GM12878 (cell line): Measurements from ENCODE around the gene DHX38. TPM values are rescaled to one million over a fixed set of nuclear protein-coding genes. Genes with fewer than 3 reads are reported as not detected.

Experiments
- ATAC-seq: fragments of 200-7000 bp; cut with Tn5 transposase; 3 replicates; pipeline ENCODE4 v1.9.1; 2020; ENCODE audit warnings: mild to moderate bottlenecking, moderate library complexity
- BruUV-seq: library from RNA; stranded (reverse); fragments of 400-500 nt; replicated peaks from 2 replicates; lab custom pipeline; 2021; lab: Mats Ljungman, UMichigan
- CTCF ChIA-PET: fragments of 300-600 bp; sonication (Branson Sonifier 250); formaldehyde crosslinking; extraction: SDS; loops from one replicate; lab custom pipeline; 2021; ENCODE audit warnings: inconsistent platforms; lab: Yijun Ruan, JAX
- POLR2A ChIA-PET: fragments of 350-600 bp; formaldehyde crosslinking; extraction: SDS; loops from one replicate; lab custom pipeline; 2021; ENCODE audit warnings: inconsistent platforms; lab: Charles Lee
- RAD21 ChIA-PET: fragments of 300-600 bp; sonication (Branson Sonifier 250); formaldehyde crosslinking; loops from one replicate; lab custom pipeline; 2023; ENCODE audit warnings: antibody characterized with exemption; ENCODE audit not compliant: unreplicated experiment; lab: Charles Lee
- SMC1A ChIA-PET: fragments of 300-600 bp; sonication (Branson Sonifier 250); formaldehyde crosslinking; loops from one replicate; lab custom pipeline; 2023; ENCODE audit not compliant: unreplicated experiment, uncharacterized antibody; lab: Charles Lee
- DNase-seq: peaks from one replicate; pipeline ENCODE4 v3.0.0-alpha.2; 2011; ENCODE audit warnings: low read depth, low spot score
- FAIRE-seq: peaks from 3 replicates; lab custom pipeline; 2011; peaks lifted over from hg19 to GRCh38; lab: Jason Lieb, UNC
- H2AFZ ChIP-seq: 2 replicates; pipeline ENCODE4 v1.6.0; 2011; ENCODE audit warnings: low read depth, low read length, control low read depth; ENCODE audit not compliant: control insufficient read depth
- H3K27ac ChIP-seq: 2 replicates; pipeline ENCODE4 v1.5.1; 2011; ENCODE audit warnings: control low read depth; ENCODE audit not compliant: control insufficient read depth, insufficient read depth
- H3K27me3 ChIP-seq, 2 experiments: replicated peaks in 1 of 2; 2 replicates each; pipeline versions ENCODE4 v1.6.0 to v1.6.1; 2011; ENCODE audit warnings: low read length in 1 of 2; ENCODE audit not compliant: control insufficient read depth in 2 of 2, insufficient read depth in 2 of 2
- H3K36me3 ChIP-seq, 2 experiments: 2 replicates each; pipeline ENCODE4 v1.5.1; 2011; ENCODE audit warnings: low read length in 1 of 2; ENCODE audit not compliant: control insufficient read depth in 2 of 2, insufficient read depth in 2 of 2
- H3K4me1 ChIP-seq: 2 replicates; pipeline ENCODE4 v1.6.1; 2011; ENCODE audit warnings: mild to moderate bottlenecking, low read length, moderate library complexity, mixed read lengths; ENCODE audit not compliant: control insufficient read depth, insufficient read depth
- H3K4me2 ChIP-seq: 2 replicates; pipeline ENCODE4 v1.6.0; 2011; ENCODE audit warnings: control low read depth; ENCODE audit not compliant: control insufficient read depth, insufficient read depth
- H3K4me3 ChIP-seq: fragments of 200-600 bp; sonication (generic); 2 replicates; pipeline ENCODE4 v1.5.1; 2016
- H3K79me2 ChIP-seq: 2 replicates; pipeline ENCODE4 v1.6.0; 2011; ENCODE audit warnings: low read length; ENCODE audit not compliant: control insufficient read depth, insufficient read depth
- H3K9ac ChIP-seq: 2 replicates; pipeline ENCODE4 v1.8.0; 2011; ENCODE audit warnings: low read length, control low read depth, mixed read lengths; ENCODE audit not compliant: control insufficient read depth, insufficient read depth
- H3K9me3 ChIP-seq: replicated peaks from 3 replicates; pipeline ENCODE4 v1.5.1; 2011; ENCODE audit warnings: mild to moderate bottlenecking, low read length; ENCODE audit not compliant: control insufficient read depth, insufficient read depth
- H4K20me1 ChIP-seq: 2 replicates; pipeline ENCODE4 v1.6.0; 2011; ENCODE audit not compliant: control insufficient read depth, insufficient read depth
- CUX1 ChIP-seq: IDR thresholded peaks from 2 replicates; pipeline ENCODE4 v1.6.1; 2012; ENCODE audit warnings: improper control_type of control experiment, low read depth, low read length; ENCODE audit not compliant: insufficient replicate concordance
- ELK1 ChIP-seq: IDR thresholded peaks from 2 replicates; pipeline ENCODE4 v1.6.1; 2012; ENCODE audit warnings: low read depth, low read length, improper control_type of control experiment
- IRF4 ChIP-seq: IDR thresholded peaks from 2 replicates; pipeline ENCODE4 v1.6.1; 2011; ENCODE audit warnings: low read depth, low read length
- JUND ChIP-seq: IDR thresholded peaks from 2 replicates; pipeline ENCODE4 v1.6.1; 2012; ENCODE audit warnings: low read depth, mild to moderate bottlenecking, low read length, improper control_type of control experiment, moderate library complexity
- NFXL1 ChIP-seq: fragments of 450-650 bp; IDR thresholded peaks from 2 replicates; pipeline ENCODE4 v1.6.1; 2017; ENCODE audit warnings: antibody characterized with exemption, mild to moderate bottlenecking, borderline replicate concordance
- POU2F2 ChIP-seq: IDR thresholded peaks from 3 replicates; pipeline ENCODE4 v1.6.1; 2011; ENCODE audit warnings: low read depth, mild to moderate bottlenecking, low read length, borderline replicate concordance
- RELA ChIP-seq: fragments of 450-650 bp; IDR thresholded peaks from 2 replicates; pipeline ENCODE4 v1.8.0; 2014; ENCODE audit warnings: borderline replicate concordance; ENCODE audit not compliant: partially characterized antibody
- RFX5 ChIP-seq: IDR thresholded peaks from 2 replicates; pipeline ENCODE4 v1.6.1; 2011; ENCODE audit warnings: low read depth, low read length, improper control_type of control experiment
- SREBF2 ChIP-seq: IDR thresholded peaks from 2 replicates; pipeline ENCODE4 v1.6.1; 2012; ENCODE audit warnings: mild to moderate bottlenecking, low read length
- YBX1 ChIP-seq: fragments of 450-650 bp; IDR thresholded peaks from 2 replicates; pipeline ENCODE4 v1.6.1; 2016; ENCODE audit warnings: antibody characterized with exemption
- ZZZ3 ChIP-seq: IDR thresholded peaks from 2 replicates; pipeline ENCODE4 v1.6.1; 2011; ENCODE audit warnings: low read depth; ENCODE audit not compliant: control insufficient read depth, insufficient read length
- WGBS: methylation state at CpG from one replicate; pipeline ENCODE4 v1.1.6; 2016; ENCODE audit warnings: low lambda C conversion rate; ENCODE audit not compliant: insufficient replicate concordance, insufficient coverage; ENCODE audit errors: missing lambda C conversion rate; 5-methylcytosine and 5-hydroxymethylcytosine counted together
- in situ Hi-C: fragments of 300-500 bp; cut with MboI; formaldehyde crosslinking; loops from 9 replicates; pipeline ENCODE4 v1.14.3; 2018; ENCODE audit warnings: mixed read lengths
- intact Hi-C: fragments of 100-400 bp; cut with micrococcal nuclease; formaldehyde crosslinking; loops from one replicate; pipeline ENCODE4 v1.14.2; 2022; ENCODE audit not compliant: unreplicated experiment
- polyA plus RNA-seq, 11 experiments: library from polyadenylated mRNA; depleted of rRNA in 4 of 11; unstranded in 6 of 11; stranded (reverse) in 5 of 11; fragments of >200 nt; fragmentation: Nextera tagmentation in 4 of 11; fragmentation: Illumina TruSeq in 1 of 11; extraction: Ambion mirVana in 4 of 11; extraction: Trizol in 1 of 11; gene quantifications; 1 replicate in 1 of 11; 2 replicates in 10 of 11; pipeline versions ENCODE4 v1.2.1 to v1.2.3, GENCODE V29; 2011 to 2016; ENCODE audit warnings: inconsistent platforms in 2 of 11, missing spikeins in 2 of 11, low read depth in 1 of 11
- total RNA-seq, 4 experiments: library from RNA; depleted of rRNA in 3 of 4; stranded (reverse); fragments of >200 nt in 3 of 4; fragmentation: Illumina TruSeq in 1 of 4; extraction: Trizol in 1 of 4; gene quantifications; 2 replicates each; pipeline versions ENCODE4 v1.2.1 to v1.2.3, GENCODE V29; 2013 to 2021

The DHX38 gene
- total and polyA plus RNA-seq, 10 of the 15 experiments (the other 5 are each of a cell fraction or from before 2014, with no cell fraction given), result 2.1 to 67.8 (median 43.2) TPM

- CTCF ChIA-PET, result no interaction called here
- in situ Hi-C loops, result no loop called here
Measured at GRCh38 chr16:72055911-72056310, 37.7 kb upstream of the DHX38 start.

More at GRCh38 chr16:72055911-72056310, 37.7 kb upstream of the DHX38 start:
- DNase-seq, result no peak
- WGBS, result 43% methylated on average over 4 of the region's 4 CpGs
- no peak overlapping the region for H3K9ac ChIP-seq
- BruUV-seq, result no TSS peak
- no peaks in the 10 kb centered on the region for H4K20me1 ChIP-seq
- no peaks in the 10 kb centered on the region for H3K79me2 ChIP-seq
- no peak overlapping the region for H3K4me2 ChIP-seq
- ChIA-PET SMC1A (interaction anchor here (0.6 kb wide), 1 partner anchor 417 kb away, joined by 3 read pairs; no protein-coding TSS in a partner anchor), POLR2A (no interaction called here), RAD21 (no interaction called here)
- intact Hi-C loops, result no loop called here
- no peaks in the 10 kb centered on the region for H3K27me3 ChIP-seq
- no peaks in the 10 kb centered on the region for H3K36me3 ChIP-seq
- H3K4me3 ChIP-seq, result no peak overlapping the region
- H3K27ac ChIP-seq, result no peak overlapping the region
- H3K4me1 ChIP-seq, result no peaks in the 10 kb centered on the region
- H3K9me3 ChIP-seq, result no peaks in the 10 kb centered on the region
- no peak for FAIRE-seq
- ATAC-seq, result no peak
- TF ChIP-seq CUX1 (no peak), IRF4 (no peak), ELK1 (no peak), POU2F2 (no peak), SREBF2 (no peak), NFXL1 (no peak), YBX1 (no peak), ZZZ3 (no peak), RFX5 (no peak), RELA (no peak), JUND (no peak)
- TF ChIP-seq, all 136 proteins: peak for 0
- no peak overlapping the region for H2AFZ ChIP-seq
